Erythroblast (primary cell): ENCODE data around the gene RNF150.

Experiments used
- GATA1 ChIP-seq: IDR thresholded peaks from 2 replicates; pipeline ENCODE4 v1.6.1; 2011; ENCODE audit warnings: low read depth, mild to moderate bottlenecking, control low read depth, low read length, moderate library complexity
- POLR2A ChIP-seq: IDR thresholded peaks from 2 replicates; pipeline ENCODE4 v1.6.1; 2011; ENCODE audit warnings: mild to moderate bottlenecking, low read length

DNA sequence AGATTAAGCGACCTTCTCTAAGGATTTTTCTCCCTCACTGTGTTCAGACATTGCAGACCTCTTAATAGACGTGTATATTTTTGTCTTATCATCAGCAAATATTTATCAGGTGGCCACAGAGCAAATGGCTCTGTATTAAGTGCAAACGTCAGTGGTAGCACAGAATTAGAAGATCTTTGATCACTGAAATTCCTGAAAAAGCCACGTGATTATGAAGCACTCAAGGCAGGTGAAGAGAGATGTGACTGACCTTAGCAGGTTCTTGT is 271.2 kb downstream of the RNF150 start:
- TF ChIP-seq POLR2A (no peak), GATA1 (no peak)
